ENCODE data around the gene WDR35. TPM values are rescaled to one million over a fixed set of nuclear protein-coding genes. Genes with fewer than 3 reads are reported as not detected.

The WDR35 gene
- total and polyA plus RNA-seq, 2 of the 4 experiments (the other 2 are of a cell fraction): 3.4 to 8.1 TPM

- in situ Hi-C loops (cut with MboI; ENCODE audit: low sequenced_read_pairs) (no loop called here), intact Hi-C loops (cut with micrococcal nuclease) (no loop called here), dilution Hi-C loops (cut with HindIII; ENCODE audit: low sequenced_read_pairs, unreplicated experiment) (no loop called here)
- DNase-seq: no peak
- H3K23ac ChIP-seq (ENCODE audit: low read depth, low read length): no peak overlapping the region
- no peak overlapping the region for H2AK9ac ChIP-seq (replicated peaks; ENCODE audit: low read depth, low read length, poor library complexity)
- no peak overlapping the region for H3K4ac ChIP-seq (ENCODE audit: low read depth, low read length)
- TF ChIP-seq NFE2L2 (IDR thresholded peaks at IDR 0.05; ENCODE audit: low read depth, low read length): no peak
- no peak for TF ChIP-seq RAD21 (IDR thresholded peaks at IDR 0.05; ENCODE audit: low read length)
- TF ChIP-seq FOS (IDR thresholded peaks at IDR 0.05; ENCODE audit: low read depth, low read length): no peak
- TF ChIP-seq CEBPB (IDR thresholded peaks at IDR 0.05; ENCODE audit: low read depth, low read length): no peak
- TF ChIP-seq MXI1 (IDR thresholded peaks at IDR 0.05; ENCODE audit: borderline replicate concordance, low read depth, low read length): no peak
- TF ChIP-seq BHLHE40 (IDR thresholded peaks at IDR 0.05; ENCODE audit: low read depth, low read length): no peak
- TF ChIP-seq MAFK (IDR thresholded peaks at IDR 0.05; ENCODE audit: low read depth, low read length): no peak
- TF ChIP-seq, protein P1, sequence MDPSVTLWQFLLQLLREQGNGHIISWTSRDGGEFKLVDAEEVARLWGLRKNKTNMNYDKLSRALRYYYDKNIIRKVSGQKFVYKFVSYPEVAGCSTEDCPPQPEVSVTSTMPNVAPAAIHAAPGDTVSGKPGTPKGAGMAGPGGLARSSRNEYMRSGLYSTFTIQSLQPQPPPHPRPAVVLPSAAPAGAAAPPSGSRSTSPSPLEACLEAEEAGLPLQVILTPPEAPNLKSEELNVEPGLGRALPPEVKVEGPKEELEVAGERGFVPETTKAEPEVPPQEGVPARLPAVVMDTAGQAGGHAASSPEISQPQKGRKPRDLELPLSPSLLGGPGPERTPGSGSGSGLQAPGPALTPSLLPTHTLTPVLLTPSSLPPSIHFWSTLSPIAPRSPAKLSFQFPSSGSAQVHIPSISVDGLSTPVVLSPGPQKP (IDR thresholded peaks at IDR 0.05; ENCODE audit: borderline replicate concordance, low read depth, low read length): no peak
- no peak for TF ChIP-seq RCOR1 (IDR thresholded peaks at IDR 0.05; ENCODE audit: insufficient replicate concordance, low read length)
- no peak for TF ChIP-seq RFX5 (IDR thresholded peaks at IDR 0.05; ENCODE audit: low read depth, low read length)
- no peak for TF ChIP-seq SMC3 (IDR thresholded peaks at IDR 0.05; ENCODE audit: low read depth, low read length)
- no peak for TF ChIP-seq MAZ (IDR thresholded peaks at IDR 0.05; ENCODE audit: borderline replicate concordance, low read depth, low read length)
- TF ChIP-seq POLR2A (IDR thresholded peaks at IDR 0.05; ENCODE audit: low read depth, low read length): no peak
- no peak for TF ChIP-seq CTCF (conservative IDR thresholded peaks at IDR 0.05; ENCODE audit: low read depth, low read length)
- no peak for TF ChIP-seq CHD1 (IDR thresholded peaks at IDR 0.05; ENCODE audit: low read depth, low read length)
- no peak for TF ChIP-seq USF2 (IDR thresholded peaks at IDR 0.05; ENCODE audit: low read depth, low read length)
- H2BK5ac ChIP-seq (ENCODE audit: low read depth, low read length, poor library complexity, severe bottlenecking): no peak overlapping the region
- H2AK5ac ChIP-seq (ENCODE audit: low read depth, low read length): no peak overlapping the region
- H3K18ac ChIP-seq (ENCODE audit: low read depth, low read length): no peak overlapping the region
- no peak overlapping the region for H3K27ac ChIP-seq (ENCODE audit: insufficient read depth, low read length)
- H2BK120ac ChIP-seq (ENCODE audit: low read depth, low read length): no peak overlapping the region
- no TSS peak for BruUV-seq (replicated peaks)
- no peaks in the 10 kb centered on the region; the same call in 1 of the 2 replicates for H3K9me1 ChIP-seq (ENCODE audit: insufficient read depth, low read length)
- H2BK20ac ChIP-seq (ENCODE audit: low read depth, low read length): no peak overlapping the region
- POLR2A ChIA-PET (ENCODE audit: unreplicated experiment): no interaction called here
- H3K14ac ChIP-seq (replicated peaks; ENCODE audit: low read depth, low read length): no peak overlapping the region
- CTCF ChIA-PET: interaction anchor here (1.0 to 1.2 kb wide), 2 partner anchors 11 to 19 kb away, joined by 3 read pairs; no protein-coding TSS in a partner anchor
- H3K27me3 ChIP-seq (ENCODE audit: control insufficient read depth, insufficient read depth, low read length): no peaks in the 10 kb centered on the region
- H4K8ac ChIP-seq (ENCODE audit: low read depth in 2 of 2, low read length in 2 of 2): no peak overlapping the region
- H2BK15ac ChIP-seq (ENCODE audit: low read depth, low read length): no peak overlapping the region
- no peaks in the 10 kb centered on the region for H3K79me1 ChIP-seq (ENCODE audit: low read depth in 1 of 2, low read length in 2 of 2)
- no peak for ATAC-seq (ENCODE audit: low read depth)
- H4K20me1 ChIP-seq (ENCODE audit: insufficient read depth, low read length): no peaks in the 10 kb centered on the region
- H3K4me3 ChIP-seq (ENCODE audit: insufficient read depth, low read depth, low read length): no peak overlapping the region
- H3K4me2 ChIP-seq (ENCODE audit: low read depth, low read length): no peak overlapping the region
- no peaks in the 10 kb centered on the region for H3K9me3 ChIP-seq (ENCODE audit: control insufficient read depth, insufficient read depth, low read length)
- no peak overlapping the region for H4K91ac ChIP-seq (ENCODE audit: insufficient read depth, low read depth, low read length)
- no peak overlapping the region for H3K56ac ChIP-seq (ENCODE audit: extremely low read depth, insufficient read depth, low read length)
- H2AFZ ChIP-seq (replicated peaks; ENCODE audit: low read length, poor library complexity): no peak overlapping the region
- peaks cover 5% of the 10 kb centered on the region for H3K4me1 ChIP-seq (ENCODE audit: control insufficient read depth, insufficient read depth, low read length)
- no peak overlapping the region for H3K9ac ChIP-seq (ENCODE audit: low read depth, low read length)
- H4K5ac ChIP-seq (ENCODE audit: low read depth, low read length): no peak overlapping the region
- H3K36me3 ChIP-seq (ENCODE audit: control insufficient read depth, insufficient read depth, low read length): no peaks in the 10 kb centered on the region; the same call in 1 of the 2 replicates
- WGBS, 2 experiments (ENCODE audit: extremely low coverage in 2 of 2, insufficient read length in 1 of 2): no CpG with 5 or more reads among the region's 2 CpGs
Measured at GRCh38 chr2:19944205-19944845, 45.6 kb downstream of the WDR35 start.
